K562 (cell line): ENCODE results near the gene CSK. TPM values are rescaled to one million over a fixed set of nuclear protein-coding genes. Genes with fewer than 3 reads are reported as not detected.

Experiments used
- ATF1 ChIP-seq, 2 experiments: fragments of 450-650 bp in 1 of 2; IDR thresholded peaks; 2 replicates each; pipeline ENCODE4 v1.6.1; 2016; ENCODE audit warnings: missing compliant biosample characterization in 1 of 2, missing genetic modification characterization in 1 of 2
- BMI1 ChIP-seq: fragments of 150-350 bp; IDR thresholded peaks from 2 replicates; pipeline ENCODE4 v1.6.1; 2014; ENCODE audit warnings: low read length
- BRD4 ChIP-seq: fragments of 200-600 bp; sonication (generic); IDR thresholded peaks from 2 replicates; pipeline ENCODE4 v1.6.1; 2017; ENCODE audit warnings: inconsistent platforms
- CTCF ChIP-seq, 3 experiments: IDR thresholded peaks in 2 of 3; conservative IDR thresholded peaks in 1 of 3; 2 replicates each; pipeline ENCODE4 v1.5.1; 2011 to 2012; ENCODE audit warnings: low read length in 3 of 3, mild to moderate bottlenecking in 3 of 3, control low read depth in 2 of 3, improper control_type of control experiment in 1 of 3, inconsistent platforms in 1 of 3, low read depth in 1 of 3, mixed read lengths in 1 of 3, moderate library complexity in 1 of 3; ENCODE audit not compliant: insufficient read depth in 2 of 3
- FUS ChIP-seq: fragments of 200-400 bp; formaldehyde crosslinking; optimal IDR thresholded peaks from 2 replicates; pipeline ENCODE3; 2017; ENCODE audit warnings: low read depth, low read length
- GTF2F1 ChIP-seq: IDR thresholded peaks from 2 replicates; pipeline ENCODE4 v1.6.1; 2011; ENCODE audit warnings: low read depth, low read length, improper control_type of control experiment
- HEY1 ChIP-seq: fragments of 250-450 bp; sonication (Bioruptor Pico); IDR thresholded peaks from 2 replicates; pipeline ENCODE4 v1.5.0; 2020; ENCODE audit warnings: mild to moderate bottlenecking, moderate library complexity, borderline replicate concordance
- HSF4 ChIP-seq: fragments of 250-450 bp; sonication (Bioruptor Pico); IDR thresholded peaks from 2 replicates; pipeline ENCODE4 v2.1.2; 2022; ENCODE audit warnings: mild to moderate bottlenecking, moderate library complexity, borderline replicate concordance
- MED1 ChIP-seq: sonication (generic); formaldehyde crosslinking; IDR thresholded peaks from 2 replicates; pipeline ENCODE4 v1.8.1; 2023; ENCODE audit warnings: missing genetic modification reagents, borderline replicate concordance
- NEUROD1 ChIP-seq: fragments of 150-350 bp; IDR thresholded peaks from 2 replicates; pipeline ENCODE4 v1.6.1; 2014; ENCODE audit warnings: borderline replicate concordance, low read length, low read depth; ENCODE audit not compliant: partially characterized antibody
- RCOR1 ChIP-seq, 2 experiments: IDR thresholded peaks; 2 replicates each; pipeline ENCODE4 v1.6.1; 2012; ENCODE audit warnings: low read depth in 2 of 2, low read length in 2 of 2, borderline replicate concordance in 1 of 2, improper control_type of control experiment in 1 of 2
- SAP30 ChIP-seq: fragments of 200-600 bp; sonication (generic); IDR thresholded peaks from 2 replicates; pipeline ENCODE4 v1.6.1; 2012; ENCODE audit warnings: borderline replicate concordance, low read depth, mild to moderate bottlenecking, moderate library complexity, low read length, control low read depth, inconsistent platforms; ENCODE audit not compliant: insufficient read depth, poor library complexity, severe bottlenecking
- SMC3 ChIP-seq: conservative IDR thresholded peaks from 2 replicates; pipeline ENCODE4 v1.6.1; 2011; ENCODE audit warnings: low read depth, low read length, improper control_type of control experiment; ENCODE audit not compliant: insufficient read depth
- SREBF1 ChIP-seq: fragments of 150-350 bp; IDR thresholded peaks from 2 replicates; pipeline ENCODE4 v1.6.1; 2014; ENCODE audit warnings: antibody characterized with exemption, low read depth, low read length, borderline replicate concordance
- TFAP4 ChIP-seq: sonication (generic); formaldehyde crosslinking; IDR thresholded peaks from 2 replicates; pipeline ENCODE4 v1.8.0; 2022; ENCODE audit warnings: missing genetic modification reagents, mild to moderate bottlenecking, moderate library complexity, borderline replicate concordance
- VEZF1 ChIP-seq: fragments of 200-800 bp; sonication (Bioruptor generic); IDR thresholded peaks from 2 replicates; pipeline ENCODE4 v1.6.1; 2017; ENCODE audit warnings: missing genetic modification characterization, missing compliant biosample characterization
- YY1 ChIP-seq, 3 experiments: IDR thresholded peaks; 2 replicates each; pipeline ENCODE4 v1.6.1; 2011; ENCODE audit warnings: low read length in 2 of 3, mild to moderate bottlenecking in 2 of 3, moderate library complexity in 2 of 3, borderline replicate concordance in 1 of 3, control low read depth in 1 of 3, low read depth in 1 of 3; ENCODE audit not compliant: insufficient read depth in 3 of 3, insufficient replicate concordance in 2 of 3, control insufficient read depth in 1 of 3, insufficient read length in 1 of 3; ENCODE audit errors: extremely low read depth in 1 of 3
- ZBED1 ChIP-seq: IDR thresholded peaks from 2 replicates; pipeline ENCODE4 v1.6.1; 2014
- ZBTB43 ChIP-seq: sonication (generic); formaldehyde crosslinking; IDR thresholded peaks from 2 replicates; pipeline ENCODE4 v1.8.0; 2023; ENCODE audit warnings: mild to moderate bottlenecking, missing genetic modification reagents
- ZNF143 ChIP-seq: sonication (generic); formaldehyde crosslinking; IDR thresholded peaks from 2 replicates; pipeline ENCODE4 v1.9.0; 2022; ENCODE audit warnings: mild to moderate bottlenecking, missing genetic modification reagents
- ZNF586 ChIP-seq: fragments of 450-650 bp; formaldehyde crosslinking; conservative IDR thresholded peaks from 2 replicates; pipeline ENCODE4 v1.4.0; 2020; ENCODE audit warnings: mild to moderate bottlenecking, moderate library complexity
- polyA plus RNA-seq, 8 experiments: library from polyadenylated mRNA; depleted of rRNA in 4 of 8; stranded (reverse) in 5 of 8; unstranded in 3 of 8; fragments of >200 nt; fragmentation: Nextera tagmentation in 2 of 8; fragmentation: Illumina TruSeq in 1 of 8; extraction: Ambion mirVana in 2 of 8; extraction: Trizol in 1 of 8; gene quantifications; 2 replicates each; pipeline versions ENCODE4 v1.2.1 to v1.2.3, GENCODE V29; 2011 to 2014; ENCODE audit warnings: inconsistent platforms in 1 of 8, missing spikeins in 1 of 8
- total RNA-seq, 7 experiments: library from RNA; depleted of rRNA in 6 of 7; stranded (reverse); fragments of >200 nt in 6 of 7; fragmentation: Illumina TruSeq in 2 of 7; extraction: Trizol in 2 of 7; gene quantifications; 2 replicates each; pipeline versions ENCODE4 v1.2.1 to v1.2.3, GENCODE V29; 2011 to 2021; ENCODE audit warnings: low replicate concordance in 1 of 7

Gene CSK
- total and polyA plus RNA-seq, 9 of the 15 experiments (the other 6 are each of a cell fraction or from before 2014, with no cell fraction given): 1.5 to 112 (median 22.5) TPM

GRCh38 chr15:74799856-74800558, 18.1 kb downstream of the CSK start (continued):
- no peak for TF ChIP-seq FUS
- TF ChIP-seq MED1: no peak
- TF ChIP-seq HEY1: no peak
- TF ChIP-seq YY1 (IDR thresholded peaks at IDR 0.05; ENCODE audit: borderline replicate concordance in 1 of 3, control insufficient read depth in 1 of 3, extremely low read depth in 1 of 3, insufficient read depth in 3 of 3, insufficient read length in 1 of 3, insufficient replicate concordance in 2 of 3, low read depth in 1 of 3, low read length in 2 of 3): peak in 1 of 3 experiments; percentile 41
- peak; percentile 90 for TF ChIP-seq VEZF1
- no peak for TF ChIP-seq ZBED1
- TF ChIP-seq ZBTB43 (CRISPR knock-in tag): no peak
- TF ChIP-seq ZNF143 (CRISPR knock-in tag): no peak
- peak; percentile 95 for TF ChIP-seq SMC3
- TF ChIP-seq SREBF1: no peak
- TF ChIP-seq ATF1 (CRISPR knock-in tag; IDR thresholded peaks at IDR 0.05): no peak
- peak; percentile 61; the same call in 1 of the 2 replicates for TF ChIP-seq ATF1 (tag; IDR thresholded peaks at IDR 0.05)
- TF ChIP-seq HSF4 (CRISPR knock-in tag): no peak
- peak; percentile 54 for TF ChIP-seq NEUROD1
- TF ChIP-seq ZNF586: no peak
- TF ChIP-seq GTF2F1: no peak
- TF ChIP-seq CTCF (IDR thresholded peaks at IDR 0.05 in 2 of 3, conservative IDR thresholded peaks at IDR 0.05 in 1 of 3; ENCODE audit: insufficient read depth in 2 of 3, low read depth in 1 of 3, low read length in 3 of 3): peak; percentile 95 to 96 (median 96)
- TF ChIP-seq SAP30: no peak
- no peak for TF ChIP-seq BRD4
- 0 out of 4 replicates have a peak, but pooled peaks of 1 of the 2 experiments have one; percentile 35 for TF ChIP-seq RCOR1 (IDR thresholded peaks at IDR 0.05; ENCODE audit: borderline replicate concordance in 1 of 2, low read depth in 2 of 2, low read length in 2 of 2)
- TF ChIP-seq TFAP4: peak; percentile 65; the same call in 1 of the 2 replicates
- no peak for TF ChIP-seq BMI1
